Measurements from ENCODE around the gene B3GALNT2.

DNA sequence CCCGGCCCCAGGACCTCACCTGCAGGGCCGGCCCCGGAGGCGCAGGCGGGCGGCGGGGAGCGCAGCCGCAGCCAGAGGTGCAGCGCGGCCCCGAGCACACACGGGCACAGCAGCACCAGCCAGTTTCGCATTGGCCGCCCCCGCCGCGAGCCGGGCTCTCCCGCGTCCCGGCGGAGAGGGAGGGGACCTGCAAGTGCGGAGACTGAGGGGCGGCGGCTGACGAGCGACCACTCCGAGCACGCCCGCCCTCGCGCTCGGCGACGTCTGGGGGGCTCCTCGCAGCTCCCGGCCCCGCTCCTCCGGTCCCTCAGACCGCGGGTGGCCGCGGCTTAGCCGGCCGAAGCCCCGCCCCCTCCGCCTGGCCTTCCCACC is at the start of gene B3GALNT2:
- TF ChIP-seq, protein P1, sequence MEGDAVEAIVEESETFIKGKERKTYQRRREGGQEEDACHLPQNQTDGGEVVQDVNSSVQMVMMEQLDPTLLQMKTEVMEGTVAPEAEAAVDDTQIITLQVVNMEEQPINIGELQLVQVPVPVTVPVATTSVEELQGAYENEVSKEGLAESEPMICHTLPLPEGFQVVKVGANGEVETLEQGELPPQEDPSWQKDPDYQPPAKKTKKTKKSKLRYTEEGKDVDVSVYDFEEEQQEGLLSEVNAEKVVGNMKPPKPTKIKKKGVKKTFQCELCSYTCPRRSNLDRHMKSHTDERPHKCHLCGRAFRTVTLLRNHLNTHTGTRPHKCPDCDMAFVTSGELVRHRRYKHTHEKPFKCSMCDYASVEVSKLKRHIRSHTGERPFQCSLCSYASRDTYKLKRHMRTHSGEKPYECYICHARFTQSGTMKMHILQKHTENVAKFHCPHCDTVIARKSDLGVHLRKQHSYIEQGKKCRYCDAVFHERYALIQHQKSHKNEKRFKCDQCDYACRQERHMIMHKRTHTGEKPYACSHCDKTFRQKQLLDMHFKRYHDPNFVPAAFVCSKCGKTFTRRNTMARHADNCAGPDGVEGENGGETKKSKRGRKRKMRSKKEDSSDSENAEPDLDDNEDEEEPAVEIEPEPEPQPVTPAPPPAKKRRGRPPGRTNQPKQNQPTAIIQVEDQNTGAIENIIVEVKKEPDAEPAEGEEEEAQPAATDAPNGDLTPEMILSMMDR (IDR thresholded peaks at IDR 0.05; ENCODE audit: low read length): no peak
- no peak for TF ChIP-seq EZH2phosphoT487 (IDR thresholded peaks at IDR 0.05; ENCODE audit: low read length)
